NCI-H2107 treated with DMSO at 0.1 percent for 48 hours (cell line): ENCODE results near the gene AIPL1.

ENCODE experiments used
- DNase-seq: peaks from one replicate; lab custom pipeline; 2025; ENCODE audit not compliant: unreplicated experiment; lab: John Stamatoyannopoulos, UW

The AIPL1 gene

GRCh38 chr17:6467567-6467966 is 32.6 kb upstream of the AIPL1 start:
- DNase-seq: no peak

GRCh38 chr17:6465206-6466003 is 30.5 kb upstream of the AIPL1 start:
- DNase-seq: no peak

GRCh38 chr17:6464446-6465041 is 29.6 kb upstream of the AIPL1 start:
- no peak for DNase-seq

- no peak for DNase-seq
Measured at GRCh38 chr17:6463616-6464445, 28.9 kb upstream of the AIPL1 start.

- no peak for DNase-seq
Measured at GRCh38 chr17:6462692-6463091, 27.8 kb upstream of the AIPL1 start.

- no peak for DNase-seq
Measured at GRCh38 chr17:6461792-6462524, 27.0 kb upstream of the AIPL1 start.

GRCh38 chr17:6461246-6461645 is 26.3 kb upstream of the AIPL1 start:
- no peak for DNase-seq

- DNase-seq: no peak
Measured at GRCh38 chr17:6460531-6461161, 25.7 kb upstream of the AIPL1 start.

- DNase-seq: no peak
Measured at GRCh38 chr17:6458460-6458950, 23.6 kb upstream of the AIPL1 start.

- no peak for DNase-seq
Measured at GRCh38 chr17:6457688-6458459, 23.0 kb upstream of the AIPL1 start.

GRCh38 chr17:6456914-6457687 is 22.2 kb upstream of the AIPL1 start:
- no peak for DNase-seq

- no peak for DNase-seq
Measured at GRCh38 chr17:6456321-6456720, 21.4 kb upstream of the AIPL1 start.

- DNase-seq: no peak
Measured at GRCh38 chr17:6455321-6455705, 20.4 kb upstream of the AIPL1 start.

GRCh38 chr17:6454495-6455320 is 19.8 kb upstream of the AIPL1 start:
- DNase-seq: no peak

GRCh38 chr17:6453279-6454024 is 18.5 kb upstream of the AIPL1 start:
- DNase-seq: no peak

GRCh38 chr17:6452471-6453266 is 17.7 kb upstream of the AIPL1 start:
- DNase-seq: no peak
